BJ (cell line): ENCODE measurements around the gene ASPDH. TPM values are rescaled to one million over a fixed set of nuclear protein-coding genes. Genes with fewer than 3 reads are reported as not detected.

Experiments
- CTCF ChIA-PET: fragments of 350-600 bp; formaldehyde crosslinking; extraction: SDS; loops from one replicate; lab custom pipeline; 2021; ENCODE audit warnings: antibody characterized with exemption, inconsistent platforms; lab: Yijun Ruan, JAX
- POLR2A ChIA-PET: fragments of 300-600 bp; sonication (Branson Sonifier 250); formaldehyde crosslinking; extraction: SDS; loops from one replicate; lab custom pipeline; 2021; ENCODE audit warnings: antibody characterized with exemption; lab: Charles Lee
- DNase-seq: peaks from one replicate; pipeline ENCODE4 v3.0.0-alpha.2; 2011; ENCODE audit warnings: low read depth
- H3K27me3 ChIP-seq: 2 replicates; pipeline ENCODE4 v1.6.0; 2011; ENCODE audit warnings: low read length; ENCODE audit not compliant: control insufficient read depth, insufficient read depth
- H3K36me3 ChIP-seq: 2 replicates; pipeline ENCODE4 v1.5.1; 2011; ENCODE audit warnings: low read length; ENCODE audit not compliant: control insufficient read depth, insufficient read depth
- H3K4me3 ChIP-seq: 2 replicates; pipeline ENCODE4 v1.5.1; 2011; ENCODE audit warnings: low read depth, mild to moderate bottlenecking, control low read depth, low read length
- polyA plus RNA-seq: library from polyadenylated mRNA; depleted of rRNA; stranded (reverse); fragments of >200 nt; gene quantifications from 2 replicates; pipeline ENCODE4 v1.2.3, GENCODE V29; 2011
- TF ChIP-seq, protein P1 (sequence below): IDR thresholded peaks from 2 replicates; pipeline ENCODE4 v1.5.1; 2011; ENCODE audit warnings: low read depth, mild to moderate bottlenecking, control low read depth, inconsistent platforms, low read length, moderate library complexity; ENCODE audit not compliant: insufficient read depth

The ASPDH gene
- polyA plus RNA-seq, 1 experiment, result not detected

DNA sequence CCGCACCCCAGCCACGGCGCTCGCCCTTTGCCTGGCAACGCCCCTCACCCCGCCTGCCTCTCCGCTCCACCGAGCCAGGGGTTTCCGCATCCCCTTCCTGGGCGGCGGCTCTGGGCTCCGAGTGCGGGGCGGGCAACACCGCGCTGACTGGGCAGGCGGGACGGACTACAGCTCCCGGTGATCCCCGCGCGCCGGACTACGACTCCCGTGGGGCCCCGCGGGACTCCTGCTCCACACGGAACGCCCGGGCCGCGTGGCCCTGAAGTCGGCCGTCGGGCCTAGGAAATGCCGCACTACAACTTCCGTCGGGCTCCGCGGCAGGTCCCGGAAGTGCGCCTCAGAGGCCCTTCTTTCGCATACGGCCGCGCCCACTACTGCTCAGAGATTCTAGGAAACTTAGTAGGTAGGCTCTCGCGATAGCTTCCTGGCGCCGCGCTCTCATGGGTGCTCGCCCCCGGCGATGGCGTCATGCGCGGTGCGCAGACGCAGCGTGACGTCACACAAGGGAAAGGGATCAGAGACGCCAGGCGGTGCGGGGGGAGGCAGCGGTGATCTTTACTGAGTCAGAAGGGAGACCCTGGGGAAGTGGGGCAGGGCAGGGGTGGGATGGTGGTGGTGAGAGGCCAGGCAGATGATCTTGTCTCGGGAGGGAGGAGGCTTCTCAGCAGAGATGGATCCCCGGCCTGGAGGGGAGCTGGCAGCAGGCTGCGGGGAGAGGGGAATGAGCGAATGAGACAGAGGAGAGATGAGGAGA, 2.5 kb downstream of the ASPDH start, which contains the start of gene JOSD2:
JOSD2 (minus strand) TSS at position 123 of the 754 bp plus-strand sequence. CDS start 760 bp downstream, outside the sequence.
- peak; percentile 96 for DNase-seq
- H3K27me3 ChIP-seq, result no peaks in the 10 kb centered on the region
- TF ChIP-seq, protein P1, sequence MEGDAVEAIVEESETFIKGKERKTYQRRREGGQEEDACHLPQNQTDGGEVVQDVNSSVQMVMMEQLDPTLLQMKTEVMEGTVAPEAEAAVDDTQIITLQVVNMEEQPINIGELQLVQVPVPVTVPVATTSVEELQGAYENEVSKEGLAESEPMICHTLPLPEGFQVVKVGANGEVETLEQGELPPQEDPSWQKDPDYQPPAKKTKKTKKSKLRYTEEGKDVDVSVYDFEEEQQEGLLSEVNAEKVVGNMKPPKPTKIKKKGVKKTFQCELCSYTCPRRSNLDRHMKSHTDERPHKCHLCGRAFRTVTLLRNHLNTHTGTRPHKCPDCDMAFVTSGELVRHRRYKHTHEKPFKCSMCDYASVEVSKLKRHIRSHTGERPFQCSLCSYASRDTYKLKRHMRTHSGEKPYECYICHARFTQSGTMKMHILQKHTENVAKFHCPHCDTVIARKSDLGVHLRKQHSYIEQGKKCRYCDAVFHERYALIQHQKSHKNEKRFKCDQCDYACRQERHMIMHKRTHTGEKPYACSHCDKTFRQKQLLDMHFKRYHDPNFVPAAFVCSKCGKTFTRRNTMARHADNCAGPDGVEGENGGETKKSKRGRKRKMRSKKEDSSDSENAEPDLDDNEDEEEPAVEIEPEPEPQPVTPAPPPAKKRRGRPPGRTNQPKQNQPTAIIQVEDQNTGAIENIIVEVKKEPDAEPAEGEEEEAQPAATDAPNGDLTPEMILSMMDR, result no peak
- peak within 1 kb of the TSS; percentile 94 for H3K4me3 ChIP-seq
- ChIA-PET POLR2A (interaction anchor here (0.7 kb wide), 1 partner anchor 45 kb away, joined by 4 read pairs; no protein-coding TSS in a partner anchor), CTCF (interaction anchor here (0.7 to 2.0 kb wide), 5 partner anchors 26 to 272 kb away, joined by 3 to 5 read pairs (median 5); no protein-coding TSS in a partner anchor)
- no peaks in the 10 kb centered on the region; the same call in 1 of the 2 replicates for H3K36me3 ChIP-seq

DNA sequence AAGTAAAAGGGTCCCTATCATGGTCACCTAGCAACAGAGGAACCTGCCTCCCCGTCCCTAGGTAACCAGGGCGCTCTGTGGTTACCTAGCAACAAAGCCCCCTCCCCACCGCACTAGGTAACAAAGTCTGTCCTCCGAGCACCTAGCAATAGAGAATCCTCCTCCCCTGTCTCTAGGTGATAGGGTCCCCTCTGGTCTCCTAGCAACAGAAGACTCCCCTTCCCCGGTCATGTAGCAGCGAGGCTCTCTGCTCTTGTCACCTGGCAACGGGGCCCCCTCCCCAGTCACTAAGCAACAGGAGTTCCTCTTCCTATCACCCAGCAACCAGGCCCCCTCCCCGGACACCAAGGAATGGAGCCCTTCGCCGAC, 3.0 kb downstream of the ASPDH start:
- CTCF ChIA-PET, result interaction anchor here (1.0 to 2.0 kb wide), 5 partner anchors 27 to 273 kb away, joined by 4 to 5 read pairs (median 5); no protein-coding TSS in a partner anchor
- DNase-seq, result no peak

DNA sequence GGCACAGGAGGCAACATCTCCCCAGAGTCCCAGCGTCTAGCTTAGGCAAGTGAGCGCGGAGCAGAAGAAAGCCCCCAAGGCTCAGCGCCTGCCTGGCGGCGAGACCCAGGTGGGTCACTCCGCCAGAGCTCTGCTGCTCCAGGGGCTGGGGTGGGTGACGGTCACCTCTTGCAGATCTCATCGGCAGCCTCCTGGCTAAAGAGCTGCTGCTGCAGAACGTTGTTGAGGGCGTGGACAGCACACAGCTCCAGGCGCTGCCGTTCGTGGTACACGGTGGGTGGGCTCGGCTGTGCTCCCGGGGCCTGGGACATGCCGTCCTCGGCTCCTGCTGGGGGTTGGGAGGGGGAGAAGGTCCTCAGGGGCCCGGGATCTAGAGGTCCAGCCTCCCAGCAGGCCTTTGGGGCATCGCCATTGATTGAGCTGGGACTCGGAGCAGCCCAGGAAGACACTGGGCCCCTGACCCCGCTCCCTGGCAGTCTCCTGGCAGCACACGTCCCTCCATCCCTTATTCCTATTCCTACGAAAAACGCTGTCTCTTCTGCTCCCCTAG, 3.5 kb downstream of the ASPDH start:
- CTCF ChIA-PET, result interaction anchor here (1.2 to 1.5 kb wide), 2 partner anchors 28 to 31 kb away, joined by 4 read pairs; no protein-coding TSS in a partner anchor
- no peak for DNase-seq

More for the DNA sequence above, 3.0 kb downstream of the ASPDH start:
- H3K4me3 ChIP-seq, result peak overlapping the region; percentile 94
- POLR2A ChIA-PET, result no interaction called here
- TF ChIP-seq, protein P1, result no peak
- no peaks in the 10 kb centered on the region; the same call in 1 of the 2 replicates for H3K36me3 ChIP-seq
- H3K27me3 ChIP-seq, result no peaks in the 10 kb centered on the region

GRCh38 chr19:50509366-50509765, 4.3 kb downstream of the ASPDH start:
- ChIA-PET POLR2A (no interaction called here), CTCF (interaction anchor here (1.2 to 1.5 kb wide), 2 partner anchors 29 to 30 kb away, joined by 4 read pairs; no protein-coding TSS in a partner anchor)
- H3K36me3 ChIP-seq, result no peaks in the 10 kb centered on the region; the same call in 1 of the 2 replicates

More for the DNA sequence above, 3.5 kb downstream of the ASPDH start:
- POLR2A ChIA-PET, result no interaction called here
- TF ChIP-seq, protein P1, result no peak
- Histone ChIP-seq H3K36me3 (no peaks in the 10 kb centered on the region; the same call in 1 of the 2 replicates), H3K27me3 (no peaks in the 10 kb centered on the region), H3K4me3 (peak overlapping the region; percentile 94)

More at GRCh38 chr19:50509366-50509765, 4.3 kb downstream of the ASPDH start:
- H3K27me3 ChIP-seq, result no peaks in the 10 kb centered on the region
- H3K4me3 ChIP-seq, result no peak overlapping the region
- TF ChIP-seq, protein P1, result no peak
- DNase-seq, result no peak
